HEK293 (cell line): ENCODE data around the gene RRAS.

ENCODE experiments used
- CTCF ChIP-seq: fragments of 450-650 bp; formaldehyde crosslinking; IDR thresholded peaks from 2 replicates; pipeline ENCODE4 v1.5.1; 2016; ENCODE audit warnings: missing biosample characterization, missing genetic modification characterization
- REPIN1 ChIP-seq: fragments of 450-650 bp; formaldehyde crosslinking; IDR thresholded peaks from 2 replicates; pipeline ENCODE4 v1.5.1; 2017; ENCODE audit warnings: missing biosample characterization, missing genetic modification characterization, low read depth
- REST ChIP-seq: fragments of 450-650 bp; formaldehyde crosslinking; IDR thresholded peaks from 2 replicates; pipeline ENCODE4 v1.5.1; 2016; ENCODE audit warnings: missing biosample characterization, missing genetic modification characterization
- ZBTB49 ChIP-seq: fragments of 450-650 bp; formaldehyde crosslinking; IDR thresholded peaks from 2 replicates; pipeline ENCODE4 v1.5.1; 2016; ENCODE audit warnings: missing biosample characterization, missing genetic modification characterization, low read depth
- ZFP3 ChIP-seq: fragments of 450-650 bp; formaldehyde crosslinking; IDR thresholded peaks from 2 replicates; pipeline ENCODE4 v1.5.1; 2016; ENCODE audit warnings: low read depth, missing biosample characterization, missing genetic modification characterization
- ZNF10 ChIP-seq: fragments of 450-650 bp; formaldehyde crosslinking; IDR thresholded peaks from 2 replicates; pipeline ENCODE4 v1.5.1; 2017; ENCODE audit warnings: missing biosample characterization, missing genetic modification characterization
- ZNF121 ChIP-seq: fragments of 450-650 bp; formaldehyde crosslinking; IDR thresholded peaks from 2 replicates; pipeline ENCODE4 v1.5.1; 2016; ENCODE audit warnings: missing biosample characterization, missing genetic modification characterization
- ZNF175 ChIP-seq: fragments of 450-650 bp; formaldehyde crosslinking; IDR thresholded peaks from 2 replicates; pipeline ENCODE4 v1.5.1; 2016; ENCODE audit warnings: missing biosample characterization, missing genetic modification characterization
- ZSCAN30 ChIP-seq: fragments of 450-650 bp; IDR thresholded peaks from 2 replicates; pipeline ENCODE4 v1.5.1; 2018; ENCODE audit warnings: missing biosample characterization, mild to moderate bottlenecking, missing genetic modification characterization, moderate library complexity

GRCh38 chr19:49656456-49657109 lies 16.6 kb upstream of the RRAS start:
- TF ChIP-seq CTCF (tag by site-specific recombination): no peak
- TF ChIP-seq REPIN1 (tag by site-specific recombination): no peak
- TF ChIP-seq ZSCAN30 (tag by site-specific recombination): no peak
- no peak for TF ChIP-seq REST (tag by site-specific recombination)
- no peak for TF ChIP-seq ZBTB49 (tag by site-specific recombination)
- no peak for TF ChIP-seq ZNF121 (tag by site-specific recombination)
- TF ChIP-seq ZFP3 (tag by site-specific recombination): no peak
- TF ChIP-seq ZNF175 (tag by site-specific recombination): no peak
- TF ChIP-seq ZNF10 (tag by site-specific recombination): no peak
